UCSD-AML1 (cell line): ENCODE measurements around the gene CBX1.
"Not testable (repeated sequence)": the region's sequence is repeated elsewhere in the genome, so short reads cannot be mapped to it uniquely, and the experiment has no call there.

Experiments
- DNase-seq: peaks from one replicate; lab custom pipeline; 2025; ENCODE audit not compliant: unreplicated experiment; lab: John Stamatoyannopoulos, UW

CBX1 gene

GRCh38 chr17:48074322-48075081, 26.8 kb downstream of the CBX1 start:
- peak; percentile 37 for DNase-seq

- not testable (repeated sequence) for DNase-seq
Observed at GRCh38 chr17:48073566-48074094, 27.6 kb downstream of the CBX1 start.

GRCh38 chr17:48072811-48073210, 28.5 kb downstream of the CBX1 start:
- not testable (repeated sequence) for DNase-seq

- no peak for DNase-seq
Observed at GRCh38 chr17:48071654-48072053, 29.6 kb downstream of the CBX1 start.

- DNase-seq, result no peak
Observed at GRCh38 chr17:48070195-48070594, 31.1 kb downstream of the CBX1 start.

- DNase-seq, result no peak
Observed at GRCh38 chr17:48068491-48068961, 32.8 kb downstream of the CBX1 start.

GRCh38 chr17:48067808-48068207, 33.5 kb downstream of the CBX1 start:
- DNase-seq, result not testable (repeated sequence)

- DNase-seq, result no peak
Observed at GRCh38 chr17:48067245-48067644, 34.0 kb downstream of the CBX1 start.

- no peak for DNase-seq
Observed at GRCh38 chr17:48066656-48067055, 34.6 kb downstream of the CBX1 start.

GRCh38 chr17:48066192-48066591, 35.1 kb downstream of the CBX1 start:
- DNase-seq, result no peak

- DNase-seq, result no peak
Observed at GRCh38 chr17:48064638-48065037, 36.6 kb downstream of the CBX1 start.

GRCh38 chr17:48062273-48062672, 39.0 kb downstream of the CBX1 start:
- no peak for DNase-seq

GRCh38 chr17:48060249-48060648, 41.0 kb downstream of the CBX1 start:
- DNase-seq, result no peak

- DNase-seq, result no peak
Observed at GRCh38 chr17:48059125-48059668, 42.1 kb downstream of the CBX1 start.

GRCh38 chr17:48058393-48059124, 42.7 kb downstream of the CBX1 start:
- no peak for DNase-seq

- DNase-seq, result no peak
Observed at GRCh38 chr17:48057626-48058025, 43.7 kb downstream of the CBX1 start.

- no peak for DNase-seq
Observed at GRCh38 chr17:48056879-48057278, 44.4 kb downstream of the CBX1 start.

- DNase-seq, result no peak
Observed at GRCh38 chr17:48056246-48056745, 45.0 kb downstream of the CBX1 start.

- DNase-seq, result peak; percentile 60
Observed at GRCh38 chr17:48055531-48056245, 45.6 kb downstream of the CBX1 start.

GRCh38 chr17:48054238-48055185, 46.8 kb downstream of the CBX1 start:
- no peak for DNase-seq
